ENCODE data around the gene ACOT4. TPM values are rescaled to one million over a fixed set of nuclear protein-coding genes. Genes with fewer than 3 reads are reported as not detected.
"Not testable (repeated sequence)": the region's sequence is repeated elsewhere in the genome, so short reads cannot be mapped to it uniquely, and the experiment has no call there.

Gene ACOT4
- total RNA-seq, 2 donors from 2014 or later = 0.65 to 1.1 TPM

- Mint-ChIP-seq H3K27me3 (peaks cover 7% of the 10 kb centered on the region), H3K4me1 (peaks cover 3% of the 10 kb centered on the region), H3K27ac (no peak overlapping the region), H3K4me3 (no peak overlapping the region), H3K36me3 (ENCODE audit: low read depth) (peaks cover 2% of the 10 kb centered on the region)
- no peaks in the 10 kb centered on the region for H3K9me3 ChIP-seq (ENCODE audit: control insufficient read depth, low read length, poor library complexity, severe bottlenecking)
- DNase-seq = no peak
- ATAC-seq = no peak
Measured at GRCh38 chr14:73627151-73627558, 35.5 kb downstream of the ACOT4 start.

DNA sequence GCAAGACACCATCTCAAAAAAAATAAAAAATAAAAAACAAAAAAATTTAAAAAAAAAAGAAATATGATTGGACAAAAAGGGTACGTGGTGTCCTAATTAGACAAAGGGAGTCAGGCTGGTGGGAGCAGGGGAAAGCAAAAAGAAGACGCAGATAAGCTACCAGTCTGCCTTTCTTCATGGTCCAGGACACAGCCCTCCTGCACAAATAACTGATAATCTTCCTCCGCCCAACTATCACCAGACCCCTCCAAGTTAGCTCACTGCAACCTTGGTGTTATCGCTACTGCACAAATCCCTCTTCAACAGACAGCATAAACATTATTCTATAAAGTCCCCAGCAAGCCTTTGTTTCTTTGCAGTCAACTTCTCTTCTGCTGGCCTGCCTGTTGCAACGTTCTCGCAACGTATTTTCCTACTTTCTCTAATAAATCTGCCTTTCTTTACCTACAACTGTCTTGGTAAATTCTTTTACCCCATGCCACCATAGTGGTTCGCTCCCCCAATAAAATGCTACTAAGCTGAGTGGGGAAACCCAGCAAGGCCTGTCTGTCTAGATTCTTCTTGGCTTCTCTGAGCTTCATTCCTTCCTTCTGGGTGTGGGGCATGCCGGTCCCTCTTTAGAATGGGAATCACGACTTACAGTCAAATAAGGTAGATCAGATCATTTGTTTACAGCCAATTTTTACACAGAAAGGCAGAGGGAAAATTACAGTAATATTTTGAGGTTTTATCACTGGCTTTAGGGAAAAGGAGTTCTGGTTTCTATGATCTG is 38.5 kb downstream of the ACOT4 start:
- Mint-ChIP-seq H3K27ac (no peak overlapping the region), H3K4me1 (peaks cover 7% of the 10 kb centered on the region), H3K27me3 (peaks cover 12% of the 10 kb centered on the region), H3K4me3 (no peak overlapping the region), H3K36me3 (ENCODE audit: low read depth) (peaks cover 2% of the 10 kb centered on the region)
- DNase-seq (no peak), ATAC-seq (no peak)
- no peaks in the 10 kb centered on the region for H3K9me3 ChIP-seq (ENCODE audit: control insufficient read depth, low read length, poor library complexity, severe bottlenecking)

- Mint-ChIP-seq H3K27ac (peak overlapping the region; percentile 69), H3K36me3 (ENCODE audit: low read depth) (peaks cover 2% of the 10 kb centered on the region), H3K4me3 (peak overlapping the region; percentile 74), H3K27me3 (peaks cover 12% of the 10 kb centered on the region), H3K4me1 (peaks cover 7% of the 10 kb centered on the region)
- DNase-seq = peak; percentile 28 to 38 (median 34)
- no peaks in the 10 kb centered on the region for H3K9me3 ChIP-seq (ENCODE audit: control insufficient read depth, low read length, poor library complexity, severe bottlenecking)
- ATAC-seq = peak; percentile 91
Measured at GRCh38 chr14:73633116-73634010, 41.7 kb downstream of the ACOT4 start.

GRCh38 chr14:73634011-73634833 is 42.5 kb downstream of the ACOT4 start:
- no peak for ATAC-seq

GRCh38 chr14:73636355-73636754 is 44.7 kb downstream of the ACOT4 start:
- not testable (repeated sequence) for H3K4me3 Mint-ChIP-seq; DNase-seq; H3K27ac Mint-ChIP-seq; H3K9me3 ChIP-seq (ENCODE audit: control insufficient read depth, low read length, poor library complexity, severe bottlenecking); H3K27me3 Mint-ChIP-seq; ATAC-seq; H3K36me3 Mint-ChIP-seq (ENCODE audit: low read depth); H3K4me1 Mint-ChIP-seq

More at GRCh38 chr14:73634011-73634833, 42.5 kb downstream of the ACOT4 start:
- no peaks in the 10 kb centered on the region for H3K9me3 ChIP-seq (ENCODE audit: control insufficient read depth, low read length, poor library complexity, severe bottlenecking)
- Mint-ChIP-seq H3K27ac (no peak overlapping the region), H3K36me3 (ENCODE audit: low read depth) (peaks cover 2% of the 10 kb centered on the region), H3K4me1 (peaks cover 8% of the 10 kb centered on the region), H3K4me3 (peak overlapping the region; percentile 74), H3K27me3 (peaks cover 12% of the 10 kb centered on the region)
- no peak for DNase-seq

DNA sequence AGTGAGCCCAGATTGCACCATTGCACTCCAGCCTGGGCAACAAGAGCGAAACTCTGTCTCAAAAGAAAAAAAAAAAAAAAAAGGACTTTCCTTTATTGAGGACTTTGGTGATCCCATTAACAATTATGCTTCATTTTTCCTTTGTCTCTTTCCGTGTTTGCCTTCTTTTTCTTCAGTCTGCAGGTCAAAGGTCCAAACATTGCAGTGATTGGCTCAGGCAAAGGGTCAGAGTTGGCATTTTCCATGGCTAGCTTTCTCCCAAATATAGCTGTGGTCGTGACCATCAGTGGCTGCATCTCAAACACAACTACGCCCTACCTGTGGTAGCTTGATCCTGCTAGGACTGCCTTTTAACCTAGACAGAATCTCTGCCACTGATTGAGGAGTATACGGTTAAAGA is 46.2 kb downstream of the ACOT4 start:
- Mint-ChIP-seq H3K4me1 (peaks cover 6% of the 10 kb centered on the region), H3K36me3 (ENCODE audit: low read depth) (no peaks in the 10 kb centered on the region), H3K27me3 (peaks cover 5% of the 10 kb centered on the region), H3K27ac (no peak overlapping the region), H3K4me3 (no peak overlapping the region)
- no peaks in the 10 kb centered on the region for H3K9me3 ChIP-seq (ENCODE audit: control insufficient read depth, low read length, poor library complexity, severe bottlenecking)
- DNase-seq (no peak), ATAC-seq (no peak)

DNA sequence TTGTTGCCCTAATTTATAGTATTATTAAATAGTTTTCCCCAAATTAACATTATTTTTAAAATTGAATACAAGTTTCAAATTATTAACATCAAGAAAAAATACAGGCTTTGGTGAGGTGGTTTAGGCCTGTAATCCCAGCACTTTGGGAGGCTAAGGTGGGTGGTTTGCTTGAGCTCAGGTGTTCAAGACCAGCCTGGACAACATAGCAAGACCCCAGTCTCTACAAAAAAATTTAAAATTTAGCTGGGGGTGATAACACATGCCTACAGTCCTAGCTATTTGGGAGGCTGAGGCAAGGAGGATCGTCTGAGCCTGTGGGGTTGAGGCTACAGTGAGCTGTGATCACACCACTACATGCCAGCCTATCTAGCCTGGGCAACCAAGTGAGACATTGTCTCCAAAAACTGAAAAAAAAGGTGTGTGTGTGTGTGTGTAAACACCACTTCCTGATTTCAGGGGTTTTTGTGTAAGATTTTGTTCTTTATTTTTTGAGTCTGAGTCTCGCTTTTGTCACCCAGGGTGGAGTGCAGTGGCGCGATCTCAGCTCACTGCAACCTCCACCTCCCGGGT is 49.2 kb downstream of the ACOT4 start:
- no peak for DNase-seq
- Mint-ChIP-seq H3K4me1 (peaks cover 17% of the 10 kb centered on the region), H3K27me3 (no peaks in the 10 kb centered on the region), H3K36me3 (ENCODE audit: low read depth) (peaks cover 2% of the 10 kb centered on the region), H3K4me3 (no peak overlapping the region), H3K27ac (no peak overlapping the region)
- H3K9me3 ChIP-seq (ENCODE audit: control insufficient read depth, low read length, poor library complexity, severe bottlenecking) = no peaks in the 10 kb centered on the region
- ATAC-seq = no peak

GRCh38 chr14:73644531-73645247 is 53.0 kb downstream of the ACOT4 start, which contains the start of gene DNAL1:
Gene DNAL1 (plus strand): TSS chr14:73644986. CDS start chr14:73645040, 54 bp downstream.
- DNase-seq = peak; percentile 85 to 87 (median 85)
- ATAC-seq = peak; percentile 100
- no peaks in the 10 kb centered on the region for H3K9me3 ChIP-seq (ENCODE audit: control insufficient read depth, low read length, poor library complexity, severe bottlenecking)
- Mint-ChIP-seq H3K27ac (peak within 1 kb of the TSS; percentile 99), H3K36me3 (ENCODE audit: low read depth) (peaks cover 2% of the 10 kb centered on the region), H3K27me3 (no peaks in the 10 kb centered on the region), H3K4me3 (peak within 1 kb of the TSS; percentile 100), H3K4me1 (peaks cover 14% of the 10 kb centered on the region)

GRCh38 chr14:73645248-73645610 is 53.6 kb downstream of the ACOT4 start:
- H3K9me3 ChIP-seq (ENCODE audit: control insufficient read depth, low read length, poor library complexity, severe bottlenecking) = no peaks in the 10 kb centered on the region
- Mint-ChIP-seq H3K36me3 (ENCODE audit: low read depth) (peaks cover 2% of the 10 kb centered on the region), H3K4me1 (peaks cover 14% of the 10 kb centered on the region), H3K27me3 (no peaks in the 10 kb centered on the region), H3K4me3 (peak overlapping the region; percentile 100), H3K27ac (peak overlapping the region; percentile 99)
- DNase-seq (no peak), ATAC-seq (no peak)

Other genes with a start within 250 kb of the ACOT4 start
- gene NUMB, start 133.3 kb upstream of the ACOT4 start, total RNA-seq = 10 to 100 TPM; 38.8 to 45.7 TPM
- 10 to 100 TPM; 25.1 to 31.7 TPM for gene RIOX1, start 100.9 kb upstream of the ACOT4 start, total RNA-seq
- 1 to 10 TPM; 2.2 to 3.6 TPM for gene ACOT1, start 54.7 kb upstream of the ACOT4 start, total RNA-seq
- under 1 TPM in 1 of 2 donors, not detected in 1; 0.07 TPM for gene HEATR4, start 32.9 kb upstream of the ACOT4 start, total RNA-seq
- gene ACOT2, start 22.7 kb upstream of the ACOT4 start, total RNA-seq = 10 to 100 TPM; 11.1 to 16.1 TPM
- gene ACOT6, start 20.6 kb downstream of the ACOT4 start, total RNA-seq = not detected
- 1 to 10 TPM; 5.4 to 6.1 TPM for gene DNAL1, start 53.1 kb downstream of the ACOT4 start, total RNA-seq
- gene PNMA1, start 122.5 kb downstream of the ACOT4 start, total RNA-seq = 10 to 100 TPM; 42.0 to 53.7 TPM

Measured in T-helper 17 cell (primary cell).